ENCODE results near the gene COPB2.

The COPB2 gene

DNA sequence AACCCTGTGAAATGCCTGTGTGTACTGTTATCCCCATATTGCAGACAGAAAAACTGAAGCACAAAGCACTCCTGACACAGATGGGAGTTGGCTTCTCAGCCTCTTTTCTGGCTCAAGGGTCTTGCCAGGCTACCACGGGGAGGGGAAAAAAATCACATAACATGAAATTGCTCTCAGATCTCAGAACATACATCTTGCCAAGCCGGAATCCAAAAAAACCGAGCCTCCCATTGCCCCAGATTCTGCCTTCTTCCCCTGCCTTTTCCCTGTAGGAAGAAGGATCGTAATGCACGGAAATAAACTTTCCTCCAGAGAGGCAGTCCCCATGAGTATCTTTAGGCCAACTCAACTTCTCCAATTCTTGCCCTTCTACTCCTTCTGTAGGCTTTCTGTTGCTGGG is 62.2 kb downstream of the COPB2 start:
- DNase-seq: no peak

DNA sequence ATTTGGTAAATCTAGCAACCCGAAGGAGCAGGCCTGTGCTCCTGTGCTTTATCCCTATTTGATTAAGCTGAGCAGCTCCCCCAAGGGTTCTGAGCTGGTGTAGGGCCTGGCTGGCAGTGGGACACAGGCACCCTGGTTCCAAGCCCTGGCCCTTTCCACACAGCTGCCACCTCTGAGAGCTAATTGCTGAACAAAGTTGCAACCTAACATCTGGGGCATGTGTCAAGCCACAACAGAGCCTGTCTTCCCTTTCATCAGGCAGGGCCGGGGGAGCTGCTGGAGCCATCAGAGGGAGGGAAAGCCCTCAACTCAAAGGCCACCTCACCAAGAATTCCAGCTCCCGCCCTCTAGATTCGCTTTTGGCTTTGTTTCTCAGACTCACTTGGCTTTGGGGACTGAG is 62.7 kb downstream of the COPB2 start:
- no peak for DNase-seq

DNA sequence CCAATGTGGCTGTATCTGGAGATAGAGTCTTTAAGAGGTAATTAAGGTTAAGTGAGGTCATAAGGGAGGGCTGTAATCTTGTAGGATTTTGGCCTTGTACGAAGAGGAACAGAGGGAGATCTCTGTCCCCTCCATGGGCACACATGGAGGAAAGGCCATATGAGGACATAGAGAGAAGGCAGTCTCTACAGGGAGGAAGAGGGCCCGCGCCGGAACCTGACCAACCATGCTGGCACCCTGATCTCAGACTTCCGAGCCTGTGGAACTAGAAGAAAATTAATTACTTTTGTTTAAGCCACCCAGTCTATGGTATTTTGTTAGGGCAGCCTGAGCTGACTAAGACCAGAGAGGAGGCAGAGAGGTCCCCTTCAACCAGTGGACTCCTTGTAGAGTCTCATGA is 63.3 kb downstream of the COPB2 start:
- DNase-seq: no peak

DNA sequence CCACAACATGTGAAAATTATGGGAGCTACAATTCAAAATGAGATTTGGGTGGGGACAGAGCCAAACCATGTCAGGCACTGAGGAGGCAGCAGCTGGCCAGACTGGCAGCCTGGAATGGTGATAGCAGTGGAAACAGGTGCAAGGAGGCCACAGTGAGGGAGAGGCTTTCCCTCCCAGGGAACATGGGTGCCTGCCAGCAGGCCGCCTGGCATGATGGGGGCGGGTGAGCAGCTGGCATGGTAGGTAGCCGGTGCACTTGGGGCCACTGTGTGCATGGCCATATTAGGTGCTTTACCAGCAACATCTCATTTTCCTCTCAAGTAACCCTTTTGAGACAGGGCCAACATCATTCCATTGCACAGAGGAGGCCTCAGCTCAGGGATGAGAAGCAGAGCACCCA is 63.9 kb downstream of the COPB2 start:
- no peak for DNase-seq

DNA sequence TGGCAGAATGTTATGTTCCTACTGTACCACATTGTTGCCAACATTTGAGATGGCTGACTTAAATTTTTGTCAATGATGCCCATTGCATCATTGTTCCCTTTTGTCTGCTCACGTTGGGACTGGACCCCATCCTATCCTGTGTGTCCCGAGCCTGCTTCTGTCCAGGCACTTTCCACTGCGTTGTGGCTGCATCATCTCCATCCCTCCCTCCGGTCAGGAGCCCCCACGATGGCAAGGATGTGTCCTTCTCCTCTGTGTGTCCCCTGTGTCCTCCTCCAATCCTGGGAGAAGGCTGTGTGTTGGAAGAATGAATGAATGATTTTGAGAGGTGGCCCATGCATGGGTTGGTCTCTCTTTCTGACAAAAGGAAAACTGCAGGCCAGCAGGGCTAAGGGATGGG is 65.0 kb downstream of the COPB2 start:
- no peak for DNase-seq

DNA sequence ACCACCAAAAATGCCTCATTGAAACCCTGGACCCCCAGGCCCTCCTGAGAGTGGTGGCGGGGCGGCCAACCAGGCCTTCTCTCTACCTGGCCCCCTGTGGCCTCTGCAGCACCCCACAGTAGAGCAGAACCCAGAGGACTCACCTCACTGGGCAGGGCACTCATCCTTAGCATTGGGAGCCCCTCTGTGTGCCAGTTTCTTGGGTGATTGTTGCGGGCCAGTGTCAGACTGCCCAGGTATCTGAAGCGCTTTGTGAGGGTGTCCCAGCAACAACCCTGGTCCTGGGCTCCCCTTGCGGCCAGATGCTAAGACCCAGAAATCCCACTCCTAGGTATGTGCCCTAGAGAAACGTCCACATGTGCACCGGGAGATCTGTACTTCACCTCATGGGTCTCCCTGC is 66.3 kb downstream of the COPB2 start:
- no peak for DNase-seq

DNA sequence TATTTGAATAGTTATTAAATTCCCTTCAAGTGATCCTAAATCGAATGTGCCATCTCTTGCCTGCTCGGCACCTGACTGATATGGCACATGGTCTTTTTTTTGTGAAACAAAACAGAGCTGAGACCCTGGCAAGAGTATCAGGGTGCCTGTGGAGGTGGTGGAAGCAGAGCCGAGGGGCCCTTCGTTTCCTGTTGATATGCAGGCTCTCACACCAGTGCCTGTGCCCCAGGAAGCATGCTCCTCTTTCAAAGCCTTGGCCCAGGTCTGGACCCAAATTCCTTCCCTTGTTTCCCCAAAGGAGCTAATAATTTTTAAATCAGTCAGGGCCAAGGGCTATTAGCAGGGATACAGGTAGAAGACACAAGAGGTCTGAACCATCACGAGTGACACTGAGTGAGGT is 67.1 kb downstream of the COPB2 start:
- no peak for DNase-seq

DNA sequence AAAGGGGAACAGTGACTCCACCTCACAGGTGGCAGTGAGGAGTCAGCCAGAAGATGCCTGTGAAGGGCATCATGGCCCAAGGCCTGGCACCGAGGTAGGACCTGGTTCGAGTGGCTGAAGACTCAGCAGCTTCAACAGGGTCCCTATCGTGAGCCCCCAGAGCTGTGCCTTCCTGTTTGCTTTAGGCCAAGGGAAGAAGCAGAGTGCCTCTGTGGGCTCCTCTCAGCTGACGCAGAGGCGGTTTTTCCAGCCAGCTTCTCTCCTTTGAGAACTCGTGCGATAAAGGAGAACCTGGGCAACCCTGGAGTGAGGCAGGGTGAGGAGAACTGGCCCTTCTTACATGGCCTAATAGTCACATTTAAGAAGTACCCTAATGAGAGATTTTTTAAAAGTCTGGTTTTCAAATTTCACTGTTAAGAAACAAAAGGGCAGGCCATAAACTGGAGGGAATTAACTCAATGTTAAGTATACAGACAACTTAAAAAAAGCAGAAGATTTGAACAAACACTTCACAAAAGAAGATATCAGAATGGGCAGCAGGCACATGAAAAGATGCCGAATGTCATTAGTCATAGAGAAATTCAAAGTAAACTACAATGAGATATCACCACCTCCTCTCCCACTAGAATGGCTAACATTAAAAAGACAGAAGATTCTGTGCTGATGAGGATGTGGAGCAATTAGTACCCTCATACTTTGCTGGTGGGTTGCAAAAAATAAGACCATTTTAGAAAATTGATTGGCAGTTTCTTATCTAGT is 68.7 kb downstream of the COPB2 start:
- DNase-seq: no peak

DNA sequence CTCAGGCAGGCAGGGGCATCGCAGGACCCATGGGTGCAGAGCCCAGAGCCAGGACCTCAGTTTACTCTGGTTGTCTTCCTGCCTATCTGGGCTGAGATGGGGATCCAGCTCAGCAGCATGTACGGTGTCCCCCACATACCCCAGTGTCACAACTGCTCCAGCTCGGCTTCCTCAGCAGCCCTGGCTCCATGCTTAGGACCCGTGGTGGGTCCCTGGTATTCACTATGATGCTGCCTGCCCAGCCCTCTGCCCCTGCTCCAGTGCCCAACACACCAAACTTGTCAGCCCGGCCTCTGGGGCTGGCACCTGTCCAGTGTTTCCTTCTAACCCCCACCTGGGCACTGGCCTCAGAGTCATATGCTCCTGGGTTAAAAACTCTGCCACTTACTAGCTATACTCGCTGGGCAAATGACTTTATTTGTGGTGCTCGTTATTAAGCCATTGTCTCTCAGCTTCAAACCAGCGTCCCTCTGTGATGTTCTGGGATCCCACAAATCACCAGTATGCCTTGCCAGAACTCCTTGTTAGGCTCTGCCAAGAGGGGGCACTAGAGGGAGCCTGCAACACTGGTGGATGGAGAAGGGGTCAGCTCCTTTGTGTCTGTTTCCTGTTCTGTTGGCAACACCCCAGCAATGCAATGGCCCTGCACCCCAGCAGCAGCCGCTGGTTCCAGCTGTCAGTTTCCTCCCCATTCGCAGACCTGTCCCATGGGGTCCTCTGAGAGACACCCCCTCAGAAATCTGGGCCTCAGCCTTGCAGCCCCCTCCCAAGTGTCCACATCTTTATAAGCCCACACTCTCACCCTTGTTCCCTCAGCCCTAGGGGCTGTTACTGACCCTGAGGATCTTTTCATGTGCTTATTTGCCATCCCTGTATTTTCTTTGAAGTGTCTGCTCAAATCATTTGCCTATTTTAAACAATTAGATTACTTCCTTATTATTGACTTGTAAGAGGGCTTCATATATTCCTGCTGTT is 69.7 kb downstream of the COPB2 start:
- DNase-seq: no peak

DNA sequence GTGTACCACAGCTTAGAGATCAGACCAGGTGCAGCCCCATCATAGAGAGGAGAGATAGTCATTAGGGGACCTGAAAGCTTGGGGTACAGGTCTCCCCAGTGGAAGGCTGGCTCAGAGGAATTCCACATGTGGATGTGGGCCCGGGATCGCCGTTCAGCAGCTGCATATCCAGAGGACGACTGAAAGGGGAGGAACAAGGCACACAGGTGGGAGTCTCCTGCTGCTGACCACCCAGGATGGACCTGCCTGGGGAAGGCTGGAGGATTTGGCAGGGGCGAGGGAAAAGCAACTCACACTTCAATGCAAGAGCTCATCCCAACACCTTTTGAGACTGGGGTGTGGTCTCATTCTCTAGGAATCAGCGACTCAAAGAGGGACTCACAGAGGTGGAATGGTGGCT is 70.6 kb downstream of the COPB2 start:
- DNase-seq: no peak

DNA sequence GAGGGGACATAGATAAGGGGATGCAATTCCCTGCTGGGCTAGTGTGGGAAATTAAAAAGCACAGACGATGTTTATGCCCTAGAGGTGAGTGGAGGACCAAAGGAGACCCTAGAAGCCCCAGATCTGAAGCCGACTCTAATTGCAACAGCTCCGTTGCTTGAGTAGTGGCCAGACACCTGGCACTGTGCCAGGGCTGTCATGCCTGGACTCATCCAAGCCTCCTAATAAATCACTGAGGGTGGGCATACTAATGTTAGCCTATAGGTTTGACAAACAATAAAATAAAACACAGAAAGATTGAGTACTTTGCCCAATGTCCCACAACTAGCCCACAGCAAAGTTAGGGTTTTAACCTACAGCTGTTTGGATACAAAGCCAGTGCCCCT is 71.0 kb downstream of the COPB2 start:
- no peak for DNase-seq

DNA sequence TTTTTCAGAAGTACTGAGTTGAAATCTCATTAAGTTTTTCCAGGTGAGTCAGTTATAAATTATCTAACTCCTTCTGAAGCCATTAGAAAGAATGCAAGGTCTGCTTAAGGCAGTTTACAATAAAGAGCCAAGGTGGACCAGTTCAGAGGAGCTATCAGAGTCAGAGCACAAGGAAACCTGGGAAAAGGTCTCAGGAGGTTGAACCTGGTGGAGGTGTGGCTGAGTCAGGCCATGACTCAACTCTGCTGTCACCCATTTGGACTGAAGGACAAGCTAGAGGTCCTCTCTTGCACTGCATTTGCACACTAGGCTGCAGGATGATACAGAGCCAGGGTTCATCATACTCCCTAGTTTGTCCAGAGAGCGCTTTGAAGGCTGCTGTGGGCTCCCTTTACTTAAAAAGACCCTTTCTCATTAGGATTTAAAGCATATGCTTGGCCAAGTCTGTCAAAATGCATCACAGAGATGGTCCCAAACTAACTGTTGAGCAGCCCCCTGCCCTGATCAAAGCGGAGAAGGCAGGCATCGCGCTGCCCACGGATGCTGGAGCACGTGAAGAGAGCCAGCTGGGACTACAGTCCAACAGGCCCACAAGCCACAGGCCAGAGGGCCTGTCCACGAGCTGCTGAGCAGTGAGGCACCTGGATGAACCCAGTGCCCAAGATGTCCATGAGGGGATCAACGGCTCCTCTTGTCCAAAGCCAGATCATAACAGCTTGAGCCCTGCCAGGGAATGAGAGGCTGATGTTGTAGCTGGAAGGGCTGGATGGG is 71.6 kb downstream of the COPB2 start:
- DNase-seq: no peak

DNA sequence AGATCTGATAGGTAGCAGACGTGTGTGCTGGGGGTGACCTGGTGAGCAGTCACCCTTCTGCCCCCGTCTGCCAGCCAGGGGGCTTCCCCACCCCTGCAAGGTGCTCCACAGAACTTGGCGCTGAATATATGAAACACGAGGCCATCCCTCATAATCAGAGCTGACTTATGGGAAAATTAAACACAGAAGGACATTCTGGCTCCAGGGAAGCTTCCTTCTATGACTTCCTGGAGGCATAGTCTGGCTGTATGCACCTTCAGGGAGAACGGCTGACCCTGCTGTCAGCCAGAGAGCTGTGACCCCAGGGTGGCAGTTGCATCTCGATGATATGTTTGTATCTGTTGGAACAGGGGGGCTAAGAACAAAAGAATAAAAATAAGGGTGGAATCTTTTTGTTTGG is 72.2 kb downstream of the COPB2 start:
- no peak for DNase-seq

DNA sequence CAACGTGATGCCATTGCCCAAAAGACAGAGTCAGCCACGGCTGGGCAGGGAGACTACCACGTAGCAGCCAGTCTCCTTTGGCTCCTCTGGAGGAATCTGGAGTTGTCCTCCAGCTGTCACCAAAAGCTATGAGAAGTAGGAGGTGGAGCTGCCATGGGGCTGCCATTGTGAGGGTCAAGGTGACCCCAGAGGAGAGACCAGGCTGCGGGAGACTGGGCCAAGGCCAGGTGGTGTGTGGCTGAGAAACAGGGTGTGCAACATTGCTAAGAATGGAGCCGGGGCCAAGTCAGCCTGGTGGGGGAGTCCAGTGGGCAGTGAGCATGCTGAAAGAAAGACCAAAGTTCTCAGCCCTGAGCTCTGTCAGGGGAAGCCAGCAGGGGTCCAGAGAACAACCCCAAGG is 75.5 kb downstream of the COPB2 start:
- DNase-seq: no peak

DNA sequence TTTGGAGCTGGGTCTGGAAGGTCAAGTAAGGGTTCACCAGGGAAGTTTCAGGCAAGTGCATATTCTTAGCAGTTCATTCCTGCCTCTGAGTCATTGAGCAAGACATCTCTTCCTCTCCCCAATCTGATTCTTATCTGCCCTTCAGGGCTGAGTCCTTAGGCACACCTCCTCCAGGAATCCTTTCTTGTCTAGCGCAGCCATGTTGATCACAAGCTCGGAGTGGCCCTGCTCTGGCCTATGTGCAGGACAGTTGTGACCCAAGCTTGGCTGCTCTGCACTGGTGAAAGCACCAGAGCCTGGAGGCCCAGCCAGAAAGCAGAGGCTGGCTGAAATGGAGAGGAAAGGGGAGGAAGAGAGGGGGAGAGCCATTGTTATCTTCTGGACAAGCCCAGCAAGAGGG is 76.5 kb downstream of the COPB2 start:
- no peak for DNase-seq

DNA sequence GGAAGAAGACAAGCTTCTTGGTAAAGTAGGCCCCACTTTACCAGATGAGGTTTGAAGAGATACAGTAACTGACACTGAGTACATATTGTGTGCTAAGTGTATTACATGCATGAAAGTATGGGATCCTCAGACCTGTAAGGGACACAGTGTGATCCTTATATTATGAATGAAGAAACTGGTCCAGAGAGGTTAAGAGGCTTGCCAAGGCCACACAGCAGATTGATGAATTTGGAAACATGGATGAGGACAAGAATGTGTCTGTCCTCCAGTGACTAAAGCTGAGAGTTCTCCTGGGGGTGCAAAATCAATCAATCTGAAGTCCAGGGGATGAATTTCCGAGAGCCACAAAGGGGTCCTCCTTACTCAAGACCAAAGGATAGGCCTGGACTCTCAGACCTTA is 77.0 kb downstream of the COPB2 start:
- DNase-seq: no peak

DNA sequence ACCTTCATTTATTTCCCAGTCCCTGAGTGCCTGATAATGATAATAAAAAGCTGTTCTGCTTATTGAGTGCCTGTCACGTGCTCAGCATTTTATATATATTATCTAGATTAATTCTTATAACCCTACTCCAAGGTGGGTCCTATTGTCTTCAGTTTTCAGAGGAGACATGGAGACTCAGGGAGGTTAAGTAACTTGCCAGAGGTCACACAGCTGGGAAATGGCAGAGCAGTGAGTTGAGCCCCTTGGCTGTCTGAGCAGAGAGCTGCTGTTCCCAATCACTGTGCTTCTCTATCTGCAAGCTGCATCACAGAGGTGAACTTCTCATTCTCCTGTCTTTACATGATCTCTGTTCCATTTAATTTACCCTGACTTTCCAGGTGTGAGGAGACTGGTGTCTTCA is 77.9 kb downstream of the COPB2 start:
- no peak for DNase-seq

DNA sequence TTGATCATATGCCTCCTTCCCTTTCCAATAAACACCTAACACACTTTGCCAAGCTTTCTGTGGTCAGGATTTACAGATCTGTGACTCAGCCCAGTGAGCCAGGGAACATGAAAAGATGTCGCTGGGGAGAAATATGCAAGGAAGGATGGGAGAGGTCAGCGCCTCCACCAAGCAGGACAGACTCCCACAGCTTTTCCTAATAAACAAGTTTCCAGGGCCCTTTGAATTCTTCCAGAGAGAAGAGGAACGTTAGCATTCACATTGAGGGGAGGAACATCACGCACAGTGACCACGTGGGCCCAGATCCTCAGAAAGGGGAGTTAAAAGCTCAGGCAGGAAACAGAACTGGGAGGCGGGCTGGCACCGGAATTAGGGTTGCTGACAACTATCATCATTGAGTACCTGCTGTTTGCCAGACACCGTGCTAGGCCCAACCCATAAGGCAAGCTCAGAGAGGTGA is 78.9 kb downstream of the COPB2 start:
- no peak for DNase-seq

DNA sequence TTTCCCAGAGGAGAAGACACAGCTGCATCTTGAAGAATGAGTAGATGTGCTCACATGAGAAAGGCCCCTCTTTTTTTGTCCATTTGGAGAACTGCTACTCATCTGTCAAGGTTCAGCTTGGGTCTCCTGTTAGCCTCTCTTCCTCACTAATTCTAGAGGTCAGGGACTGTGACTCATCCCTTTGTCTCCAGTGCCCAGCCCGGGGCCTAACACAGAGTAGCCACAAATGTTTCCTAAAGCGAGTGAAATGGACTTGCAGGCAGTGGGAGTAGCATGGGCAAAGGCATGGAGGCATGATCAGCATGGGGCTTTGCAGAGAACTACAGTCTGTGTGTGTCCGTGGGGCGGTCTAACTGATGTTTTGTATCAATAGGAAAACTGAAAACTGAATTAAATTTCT is 79.6 kb downstream of the COPB2 start:
- DNase-seq: no peak

DNA sequence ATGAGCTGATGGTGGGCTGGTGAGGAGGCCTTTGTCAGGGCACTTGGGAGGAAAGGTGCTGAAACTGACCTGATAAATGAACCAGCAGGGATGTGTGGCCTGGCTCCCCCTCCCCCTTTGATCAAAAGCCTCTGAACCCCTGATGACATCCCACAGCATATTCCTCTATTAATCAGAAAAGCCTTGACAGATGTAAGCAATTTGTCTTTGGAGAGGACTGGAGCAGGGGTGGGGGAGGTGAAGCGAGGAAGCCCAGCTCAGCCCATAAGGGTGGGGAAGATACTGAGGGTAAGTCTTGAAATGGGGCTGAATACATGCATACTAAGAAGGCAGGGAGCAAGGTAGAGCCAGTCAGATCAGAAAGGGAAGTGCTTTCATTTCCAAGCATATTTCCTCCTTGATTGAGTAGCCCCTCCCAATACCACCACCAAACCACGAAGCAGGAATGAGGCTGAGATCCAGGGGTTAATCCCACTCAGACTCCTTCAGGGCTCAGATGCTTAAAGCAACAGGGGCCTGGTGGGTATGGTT is 80.3 kb downstream of the COPB2 start:
- no peak for DNase-seq

DNA sequence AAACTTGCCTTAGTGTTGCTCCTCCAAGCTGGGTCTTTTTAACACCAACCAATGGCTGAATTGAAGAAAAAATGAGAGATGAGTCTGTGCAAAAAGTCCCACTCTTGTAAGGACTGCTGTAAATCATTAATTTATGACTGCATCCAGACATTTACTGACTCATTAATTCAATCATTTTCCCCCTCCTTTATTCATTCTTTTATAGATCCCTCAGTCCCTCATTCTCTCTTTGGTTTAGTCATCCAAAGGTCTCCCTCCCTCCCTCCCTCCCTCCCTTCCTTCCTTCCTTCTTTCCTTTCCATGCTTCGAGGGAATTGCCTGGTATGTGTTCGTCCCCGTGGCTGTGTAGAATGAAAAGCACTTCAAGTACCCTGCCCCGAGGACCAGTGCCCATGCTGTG is 80.9 kb downstream of the COPB2 start:
- no peak for DNase-seq

DNA sequence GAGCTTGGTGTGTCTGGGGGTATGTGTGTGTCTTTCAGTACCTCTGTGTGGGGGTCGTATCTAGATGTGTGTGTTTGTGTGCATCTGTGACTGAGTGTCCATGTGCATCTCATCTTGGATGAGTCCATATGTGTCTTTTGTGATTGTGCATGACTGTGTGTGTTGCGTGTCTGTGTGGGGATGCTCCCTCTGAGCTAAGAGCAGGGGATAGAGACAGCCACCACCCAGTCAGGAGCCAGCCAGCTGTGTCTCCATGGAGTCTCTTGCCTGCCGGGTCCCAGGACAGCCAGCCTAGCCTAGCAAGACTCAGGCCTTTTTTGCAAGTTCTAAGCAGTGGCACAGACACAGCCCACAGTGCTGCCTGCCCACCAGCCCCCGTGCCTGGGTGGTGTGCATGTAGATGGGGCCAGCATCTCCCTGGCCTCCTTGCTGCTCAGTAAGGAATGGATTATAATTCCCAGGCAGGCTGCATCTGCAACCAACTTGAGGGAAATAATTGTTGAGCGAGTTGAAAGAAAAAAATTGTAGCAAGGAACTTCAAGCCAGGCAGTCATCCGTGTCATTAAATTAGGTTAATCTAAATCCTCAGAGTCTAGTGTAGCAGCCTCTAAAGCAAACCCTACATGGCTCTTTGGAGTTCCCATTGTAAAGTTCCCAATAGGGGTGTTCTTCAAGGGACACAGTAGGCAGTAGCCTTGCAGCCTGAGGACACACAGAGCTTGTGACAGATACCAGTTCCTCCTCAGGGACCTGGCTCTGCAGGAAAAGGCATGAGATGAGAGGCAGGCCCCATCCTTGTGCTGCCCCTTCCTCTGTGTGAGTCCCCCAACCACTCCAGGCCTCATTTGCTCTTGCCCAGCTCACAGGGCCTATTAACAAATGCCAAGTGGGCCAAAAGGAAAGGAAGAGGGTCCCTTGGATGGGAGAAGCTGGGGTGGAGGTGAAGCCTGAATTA is 81.6 kb downstream of the COPB2 start:
- DNase-seq: no peak
